IPS DF 4.7 (cell line): ENCODE data around the gene LRIG2.
"Not testable (repeated sequence)": the region's sequence is repeated elsewhere in the genome, so short reads cannot be mapped to it uniquely, and the experiment has no call there.

Experiments
- DNase-seq: peaks from one replicate; pipeline ENCODE4 v3.0.0-alpha.2; 2013; ENCODE audit warnings: low spot score; ENCODE audit errors: extremely low read depth

LRIG2 gene

DNA sequence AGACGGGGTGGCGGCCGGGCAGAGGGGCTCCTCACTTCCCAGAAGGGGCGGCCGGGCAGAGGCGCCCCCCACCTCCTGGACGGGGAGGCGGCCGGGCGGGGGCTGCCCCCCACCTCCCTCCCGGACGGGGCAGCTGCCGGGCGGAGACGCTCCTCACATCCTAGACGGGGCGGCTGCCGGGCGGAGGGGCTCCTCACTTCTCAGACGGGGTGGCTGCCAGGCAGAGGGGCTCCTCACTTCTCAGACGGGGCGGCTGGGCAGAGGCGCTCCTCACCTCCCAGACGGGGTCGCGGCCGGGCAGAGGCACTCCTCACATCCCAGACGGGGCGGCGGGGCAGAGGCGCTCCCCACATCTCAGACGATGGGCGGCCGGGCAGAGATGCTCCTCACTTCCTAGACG, 9.5 kb upstream of the LRIG2 start:
- DNase-seq = not testable (repeated sequence)

DNA sequence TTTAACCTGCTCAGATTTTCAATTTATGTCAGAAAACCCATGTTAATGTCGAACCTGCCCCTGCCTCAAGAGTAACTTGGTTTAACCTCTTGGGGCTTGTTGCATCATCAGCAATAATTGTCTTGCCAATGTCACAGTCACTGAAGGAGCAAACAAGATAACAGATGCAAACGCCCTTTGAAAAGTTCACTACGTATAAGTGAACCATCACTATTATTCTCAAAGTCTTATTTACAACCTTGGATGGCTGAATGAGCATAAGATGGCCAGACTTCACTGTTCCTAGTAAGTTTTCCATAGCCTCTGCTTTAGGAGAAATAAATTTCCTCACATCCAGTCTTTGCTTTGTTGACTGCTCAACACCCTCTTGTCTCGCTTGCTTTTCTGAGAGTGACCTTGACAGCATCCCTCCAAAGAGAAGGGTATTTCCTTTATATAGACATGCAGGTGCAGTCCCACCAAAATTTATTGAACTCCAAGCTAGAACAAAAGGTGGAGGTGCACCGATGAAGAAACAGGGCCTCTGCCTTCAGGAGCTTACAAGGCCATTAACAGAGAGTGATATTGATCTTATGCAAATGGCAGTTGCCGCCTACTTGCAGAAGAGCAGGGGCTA, 749 bp upstream of the LRIG2 start:
- no peak for DNase-seq

DNA sequence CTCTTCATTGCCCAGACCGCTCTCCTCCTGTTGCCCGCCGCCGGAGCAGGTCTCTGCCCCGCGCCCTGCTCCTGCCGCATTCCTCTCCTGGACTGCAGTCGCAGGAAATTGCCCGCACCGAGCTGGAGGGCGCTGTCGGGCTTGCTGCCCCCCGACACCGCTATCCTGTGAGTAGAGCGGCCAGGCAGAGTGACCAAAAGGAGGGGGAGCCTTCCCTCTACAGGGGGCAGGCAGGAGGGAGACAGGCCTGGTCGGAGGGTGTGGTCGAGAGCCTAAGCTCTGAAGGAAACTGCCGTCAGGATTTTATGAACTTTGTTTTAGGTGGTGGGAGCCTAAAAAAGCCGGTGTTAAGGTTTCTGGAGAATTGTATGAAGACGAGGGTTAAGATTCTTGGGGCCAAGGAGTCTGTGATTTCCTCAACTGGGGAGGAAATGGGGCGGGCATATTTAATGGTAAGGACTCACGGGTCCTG, 517 bp downstream of the LRIG2 start:
- no peak for DNase-seq

DNA sequence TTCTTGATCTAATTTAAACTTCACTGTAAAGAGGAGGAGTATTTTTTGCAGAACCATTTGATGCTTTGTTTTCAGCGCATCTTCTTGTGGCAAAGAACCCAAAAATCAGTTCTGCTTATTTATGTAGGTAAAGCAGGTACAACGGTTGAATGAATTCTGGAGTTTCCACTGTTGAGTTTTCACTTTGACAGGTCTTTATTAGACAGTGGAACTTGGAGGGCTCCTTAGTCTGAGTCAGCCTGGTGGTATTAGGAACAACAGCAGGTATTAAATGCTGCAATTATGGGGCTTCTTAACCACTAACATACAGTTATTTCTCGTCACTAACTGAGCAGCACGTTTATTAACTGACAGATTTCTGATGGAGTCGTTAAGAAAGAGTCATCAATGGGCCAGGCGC, 1.2 kb downstream of the LRIG2 start:
- DNase-seq = no peak

DNA sequence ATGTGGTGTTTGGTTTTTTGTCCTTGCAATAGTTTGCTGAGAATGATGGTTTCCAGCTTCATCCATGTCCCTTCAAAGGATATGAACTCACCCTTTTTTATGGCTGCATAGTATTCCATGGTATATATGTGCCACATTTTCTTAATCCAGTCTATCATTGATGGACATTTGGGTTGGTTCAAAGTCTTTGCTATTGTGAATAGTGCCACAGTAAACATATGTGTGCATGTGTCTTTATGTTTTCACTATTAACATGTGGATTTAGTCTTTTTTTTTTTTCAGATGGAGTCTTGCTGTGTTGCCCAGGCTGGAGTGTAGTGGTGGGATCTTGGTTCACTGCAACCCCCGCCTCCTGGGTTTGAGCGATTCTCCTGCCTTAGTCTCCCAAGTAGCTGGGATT, 5.0 kb downstream of the LRIG2 start:
- DNase-seq = not testable (repeated sequence)

DNA sequence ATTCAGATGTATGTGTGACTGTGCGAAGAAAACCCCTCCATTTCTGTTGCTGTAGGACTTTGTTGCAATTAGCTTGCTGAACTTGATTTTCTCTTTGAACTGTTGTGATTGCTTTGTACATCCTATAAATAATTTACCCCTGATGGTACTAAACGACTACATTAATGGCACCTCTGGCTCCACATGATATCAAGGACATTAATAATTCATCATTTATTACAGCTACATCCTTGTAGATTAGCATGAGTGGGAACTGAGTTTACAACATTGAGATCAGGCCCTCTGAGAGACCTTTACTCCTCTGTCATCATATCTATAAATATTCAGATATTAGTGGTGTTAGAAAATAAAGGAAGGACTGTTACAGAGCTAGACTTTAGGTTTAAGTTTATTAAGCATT, 13.5 kb downstream of the LRIG2 start:
- DNase-seq = no peak

DNA sequence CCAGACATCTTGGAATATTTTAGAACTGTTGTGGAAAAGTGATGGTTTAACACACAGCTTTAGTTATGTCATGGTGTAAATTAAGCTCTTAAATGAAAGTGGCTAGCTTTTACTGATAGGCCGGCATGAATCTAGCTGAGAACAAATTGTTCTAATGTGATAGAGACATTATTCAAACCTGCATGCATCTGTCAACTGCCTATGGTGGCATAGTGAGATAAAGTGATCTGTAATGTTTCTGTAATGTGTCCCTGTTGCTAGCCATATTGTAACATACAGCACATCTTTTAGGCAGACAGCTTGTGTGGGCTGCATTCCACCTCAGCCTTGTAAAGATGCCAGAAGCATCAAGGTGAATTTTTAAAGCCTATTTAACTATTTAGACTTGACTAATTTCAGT, 16.0 kb downstream of the LRIG2 start:
- no peak for DNase-seq

DNA sequence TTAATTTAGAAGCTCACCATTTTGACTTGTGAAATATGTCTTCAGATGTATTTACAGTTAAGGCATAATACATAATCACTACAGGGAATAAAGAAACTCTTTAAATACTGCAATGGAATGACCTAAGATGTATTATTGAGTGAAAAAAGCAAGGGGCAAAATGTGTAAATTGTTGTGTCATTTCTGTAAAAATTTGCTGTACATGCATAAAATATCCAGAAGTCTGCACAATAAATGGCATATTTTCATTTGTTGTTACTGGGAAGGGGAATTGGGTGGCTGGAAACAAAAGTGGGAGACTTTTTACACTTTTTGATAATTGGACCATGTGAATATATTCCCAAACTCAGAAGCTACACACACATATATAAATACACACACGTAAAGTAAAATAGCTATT, 17.1 kb downstream of the LRIG2 start:
- no peak for DNase-seq

DNA sequence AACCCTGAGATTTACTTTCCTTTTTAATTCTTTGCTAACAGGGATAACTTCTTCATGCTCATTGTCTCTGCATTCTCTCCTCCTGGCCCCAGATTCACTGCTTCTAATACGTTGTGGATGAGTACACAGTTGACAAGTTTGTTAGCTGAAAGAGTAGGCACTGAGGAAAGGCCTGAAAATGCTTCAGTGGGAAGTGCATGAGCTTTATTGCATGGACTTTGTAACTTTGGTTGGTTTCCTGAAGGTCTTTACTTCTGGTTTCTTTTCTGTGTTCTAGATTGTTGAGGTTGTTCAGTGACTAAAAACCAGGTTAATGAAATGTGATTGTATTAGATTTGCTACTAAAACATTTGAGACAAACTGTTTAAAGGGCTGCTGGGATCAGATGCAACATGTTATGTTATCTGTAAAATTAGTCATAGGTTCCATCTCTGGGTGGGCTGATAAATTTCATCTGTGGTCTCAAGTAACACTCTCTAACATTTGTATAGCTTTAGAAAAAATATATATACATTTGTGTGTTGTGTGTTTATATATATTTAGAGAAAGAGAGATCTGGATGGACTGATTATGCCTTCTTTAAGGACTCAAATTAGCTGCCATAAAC, 19.1 kb downstream of the LRIG2 start:
- no peak for DNase-seq

DNA sequence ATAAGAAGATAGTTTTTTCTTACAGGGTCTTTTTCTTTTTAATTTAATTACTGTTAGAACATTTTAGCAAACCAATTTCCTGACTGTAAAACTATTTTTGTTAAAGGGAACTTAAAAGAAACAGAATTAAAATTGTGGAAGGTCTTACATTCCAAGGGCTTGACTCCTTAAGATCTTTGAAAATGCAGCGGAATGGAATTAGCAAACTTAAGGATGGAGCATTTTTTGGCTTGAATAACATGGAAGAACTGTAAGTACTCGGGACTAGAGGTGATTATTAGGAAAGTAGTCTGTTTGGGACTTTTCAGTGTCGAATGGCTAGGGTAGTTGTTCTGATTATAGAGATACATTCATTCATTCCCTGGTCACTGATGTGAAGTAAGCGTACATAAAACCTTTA, 21.5 kb downstream of the LRIG2 start:
- no peak for DNase-seq

DNA sequence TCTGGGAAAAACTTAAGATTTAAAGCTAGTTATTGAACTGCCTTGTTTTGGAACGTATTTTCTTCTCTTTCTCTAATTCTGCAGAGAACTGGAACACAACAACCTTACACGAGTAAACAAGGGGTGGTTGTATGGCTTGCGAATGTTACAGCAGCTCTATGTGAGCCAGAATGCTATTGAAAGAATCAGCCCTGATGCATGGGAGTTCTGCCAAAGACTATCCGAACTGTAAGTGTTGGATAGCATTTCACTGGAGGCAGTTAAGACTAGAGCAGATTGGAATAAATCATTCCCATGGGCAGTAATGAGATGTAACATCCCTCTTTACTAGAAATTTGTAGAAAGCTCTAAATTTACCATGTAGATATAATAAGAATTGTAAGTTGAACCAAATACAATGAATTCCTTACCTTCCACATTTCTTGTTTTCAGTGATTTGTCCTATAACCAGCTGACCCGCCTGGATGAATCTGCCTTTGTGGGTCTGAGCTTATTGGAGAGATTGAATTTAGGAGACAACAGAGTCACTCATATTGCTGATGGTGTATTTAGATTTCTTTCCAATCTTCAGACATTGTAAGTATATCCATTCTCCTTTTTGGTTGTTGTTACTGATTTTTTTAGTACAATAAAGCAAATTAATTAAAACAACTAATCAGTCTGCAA, 22.9 kb downstream of the LRIG2 start:
- DNase-seq = no peak

DNA sequence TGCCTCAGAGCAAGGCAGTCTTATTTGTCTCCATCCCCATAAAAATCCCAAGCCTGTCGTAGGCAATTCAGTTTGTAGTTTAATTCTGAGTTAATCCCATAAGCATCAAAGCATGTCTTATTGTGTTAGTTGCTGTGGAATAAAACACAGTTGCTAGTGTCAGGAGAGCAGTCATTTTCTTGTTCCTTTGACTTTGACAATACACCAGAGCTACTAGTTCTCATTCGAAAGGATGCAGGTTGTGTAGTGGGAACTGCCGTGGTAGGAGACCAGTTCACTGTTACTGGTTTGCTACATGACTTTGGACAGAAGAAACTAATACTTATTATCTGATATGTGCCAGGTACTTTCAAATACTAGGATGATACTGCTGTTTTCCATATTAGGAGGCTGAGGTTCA, 23.5 kb downstream of the LRIG2 start:
- DNase-seq = no peak

DNA sequence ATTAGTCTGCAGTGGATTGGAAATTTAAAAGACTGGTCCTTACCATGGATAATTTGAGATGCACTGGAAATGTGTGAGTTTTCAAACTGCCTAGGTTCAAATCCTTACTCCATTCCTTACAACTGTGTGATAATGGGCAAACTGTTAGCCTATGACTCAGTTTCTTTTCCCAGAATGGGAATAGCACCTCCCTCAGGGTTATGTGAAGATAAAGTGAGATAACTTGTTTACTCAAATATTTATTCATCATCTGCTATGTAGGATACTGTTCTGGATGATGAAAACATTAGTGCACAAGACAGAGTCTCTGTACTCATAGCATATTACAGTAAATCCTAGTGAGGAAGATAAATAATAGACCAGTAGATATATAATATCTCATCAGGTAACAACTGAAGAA, 28.6 kb downstream of the LRIG2 start:
- DNase-seq = no peak

DNA sequence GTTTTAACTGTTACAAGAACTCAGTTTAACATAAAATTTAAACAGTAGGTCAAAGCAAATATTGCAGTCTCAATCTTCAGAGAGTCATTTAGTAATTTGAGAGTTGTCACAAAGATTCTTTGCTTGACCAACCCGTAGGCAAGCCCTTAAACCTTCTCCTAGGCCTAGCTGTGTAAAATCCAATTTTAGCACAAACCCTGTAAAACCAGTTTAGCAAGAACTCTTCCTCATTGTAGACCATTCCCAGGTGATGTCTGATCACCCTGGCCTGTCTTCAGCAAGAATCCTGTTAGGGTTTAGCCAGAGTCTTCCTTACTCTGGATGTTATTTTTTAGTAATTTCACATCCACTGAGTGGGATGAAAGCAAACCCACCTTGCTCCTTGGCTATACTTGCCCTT, 30.1 kb downstream of the LRIG2 start:
- no peak for DNase-seq

DNA sequence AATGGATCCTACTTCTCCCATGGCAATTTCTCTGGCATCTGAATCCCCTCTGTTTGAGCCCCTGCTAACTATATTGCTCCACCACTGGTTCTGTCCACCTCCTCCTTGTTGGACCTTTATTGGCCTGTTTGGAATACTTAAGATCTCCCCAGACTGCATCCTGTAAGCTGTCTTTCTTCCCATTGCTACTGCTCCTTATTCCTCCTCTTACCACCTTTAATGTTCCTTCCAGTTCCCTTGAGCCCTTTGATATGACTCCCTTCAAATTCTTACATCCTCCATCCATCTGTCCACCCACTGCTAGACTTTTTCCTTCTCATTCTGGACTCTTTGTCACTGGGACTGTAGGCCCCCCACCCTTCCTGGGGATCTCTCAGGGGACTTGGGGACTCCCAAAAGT, 31.0 kb downstream of the LRIG2 start:
- no peak for DNase-seq

DNA sequence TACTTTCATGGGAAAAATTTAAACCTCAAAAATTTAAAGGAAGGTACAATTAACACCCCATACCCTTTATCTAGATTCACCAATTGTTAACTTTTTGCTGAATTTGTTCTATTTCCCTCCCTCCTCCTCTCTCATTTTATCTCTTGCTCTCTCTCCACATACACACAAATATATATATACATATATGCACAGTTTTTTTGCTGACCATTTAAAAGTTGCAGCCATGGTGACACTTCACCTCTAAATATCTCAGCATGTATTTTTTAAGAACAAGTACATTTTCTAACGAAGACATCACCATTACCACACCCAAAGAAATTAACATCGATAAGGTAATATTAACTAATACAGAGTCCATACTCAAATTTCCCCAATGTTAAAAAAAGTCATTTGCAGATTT, 33.9 kb downstream of the LRIG2 start:
- no peak for DNase-seq

DNA sequence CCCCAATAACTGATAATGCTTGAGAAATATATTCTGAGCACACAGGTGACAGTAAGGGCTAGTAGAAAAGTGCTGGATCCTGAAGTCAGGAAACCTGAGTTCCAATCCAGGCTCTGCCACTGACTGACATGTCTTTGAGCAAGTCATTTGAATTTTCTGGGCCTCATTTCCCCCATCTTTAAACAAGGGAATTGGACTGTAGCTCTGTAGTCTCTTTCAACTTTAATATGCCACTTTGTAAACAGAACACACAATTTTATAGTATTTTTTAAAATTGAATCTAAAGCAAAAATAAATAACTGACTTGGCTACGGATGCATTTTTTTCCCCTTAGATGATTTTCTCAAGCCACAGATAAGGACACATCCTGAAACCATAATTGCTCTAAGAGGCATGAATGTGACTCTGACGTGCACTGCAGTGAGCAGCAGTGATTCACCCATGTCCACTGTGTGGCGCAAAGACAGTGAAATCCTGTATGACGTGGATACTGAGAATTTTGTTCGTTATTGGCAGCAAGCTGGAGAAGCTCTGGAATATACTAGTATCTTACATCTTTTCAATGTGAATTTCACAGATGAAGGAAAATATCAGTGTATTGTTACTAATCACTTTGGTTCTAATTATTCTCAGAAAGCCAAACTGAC, 37.0 kb downstream of the LRIG2 start:
- DNase-seq = no peak

DNA sequence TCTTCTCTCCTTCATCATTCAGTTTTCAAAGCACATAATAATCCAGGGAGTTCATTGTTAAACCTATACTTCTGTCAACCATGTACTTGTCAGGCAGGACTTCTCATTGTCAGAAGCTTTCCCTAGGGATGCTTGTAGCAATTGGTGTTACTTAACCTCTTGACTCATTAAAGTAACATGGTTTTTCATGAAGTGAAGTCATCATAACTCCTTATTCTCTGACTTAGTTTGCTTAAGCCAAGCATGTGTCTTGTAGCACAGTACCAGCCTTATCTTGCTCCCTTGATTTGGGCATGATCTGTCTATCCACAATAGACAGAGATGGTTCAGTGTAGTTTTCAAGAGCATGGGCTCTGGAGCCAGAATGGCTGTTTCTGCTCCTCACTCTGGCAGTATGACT, 45.3 kb downstream of the LRIG2 start:
- no peak for DNase-seq

DNA sequence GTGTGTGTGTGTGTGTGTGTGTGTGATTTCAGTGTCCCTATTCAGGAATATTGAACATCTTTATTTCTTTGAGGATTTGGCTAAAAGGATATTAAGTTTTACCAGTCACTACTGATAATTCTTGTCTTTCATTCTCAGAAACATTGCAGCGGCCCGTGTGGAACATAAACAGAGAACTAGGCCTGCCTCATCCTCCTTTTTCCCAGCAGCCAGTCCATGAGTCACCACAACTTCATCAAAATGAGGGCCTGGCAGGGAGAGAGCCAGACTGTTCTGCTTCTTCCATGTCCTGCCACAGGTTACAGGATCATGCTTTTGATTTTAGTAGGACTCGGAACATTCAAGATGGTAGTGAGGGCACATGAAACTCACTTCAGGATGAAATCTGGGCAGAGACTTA, 50.7 kb downstream of the LRIG2 start:
- DNase-seq = no peak

DNA sequence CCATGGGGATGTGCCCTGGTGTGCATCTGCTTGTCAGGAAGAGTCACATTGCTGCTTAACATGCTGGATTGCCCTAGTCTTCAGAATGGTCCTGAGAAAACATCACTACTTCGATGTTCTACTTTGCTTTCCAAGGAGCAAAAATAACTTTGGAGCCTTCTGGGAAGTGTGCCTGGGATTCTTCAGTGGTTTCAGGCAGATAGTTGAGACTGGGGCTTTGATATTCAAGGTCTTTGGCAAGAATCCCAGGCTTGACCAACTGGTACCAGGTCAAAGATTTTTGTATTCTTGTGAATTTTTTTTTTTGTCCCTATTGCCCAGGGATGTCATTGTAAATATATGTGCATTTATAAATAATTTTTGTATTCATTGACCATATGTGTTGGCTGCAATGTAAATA, 51.4 kb downstream of the LRIG2 start:
- DNase-seq = no peak

DNA sequence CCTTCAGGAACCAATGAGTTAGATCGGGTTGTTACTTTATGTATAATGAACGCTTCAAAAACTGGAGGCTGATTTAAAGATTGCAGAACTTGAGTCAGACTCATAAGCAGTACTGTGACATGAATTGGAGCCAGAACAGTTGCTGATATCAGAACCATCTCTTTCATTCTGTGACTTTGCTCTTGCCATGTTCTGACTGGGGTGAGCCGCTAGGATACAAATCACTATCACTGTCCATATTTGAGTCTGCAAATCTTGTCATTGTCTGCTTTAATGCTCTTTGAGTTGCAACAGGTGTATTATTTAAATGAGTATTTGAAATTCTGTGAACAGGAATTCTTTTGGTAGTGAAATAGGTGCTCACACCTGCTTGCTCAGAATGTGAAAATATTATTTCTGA, 52.5 kb downstream of the LRIG2 start:
- DNase-seq = no peak

DNA sequence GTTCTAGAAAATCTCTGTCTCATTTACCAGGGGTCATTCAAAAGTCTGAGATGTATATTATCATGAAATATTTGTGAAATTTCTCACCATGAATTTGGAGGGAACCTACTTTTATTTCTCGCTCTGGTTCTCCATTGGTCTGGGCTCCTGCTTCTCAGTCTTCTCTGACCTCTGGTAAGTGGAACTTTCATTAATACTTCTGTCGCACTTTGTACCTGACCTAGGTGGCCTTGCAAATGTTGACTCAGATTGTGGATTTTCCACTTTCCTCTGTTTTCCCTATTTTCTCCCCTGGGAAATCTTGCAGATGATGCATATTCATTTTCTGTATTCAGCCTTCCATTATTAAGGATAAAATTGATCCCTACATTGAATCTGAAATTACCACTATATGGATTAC, 53.2 kb downstream of the LRIG2 start:
- DNase-seq = no peak

DNA sequence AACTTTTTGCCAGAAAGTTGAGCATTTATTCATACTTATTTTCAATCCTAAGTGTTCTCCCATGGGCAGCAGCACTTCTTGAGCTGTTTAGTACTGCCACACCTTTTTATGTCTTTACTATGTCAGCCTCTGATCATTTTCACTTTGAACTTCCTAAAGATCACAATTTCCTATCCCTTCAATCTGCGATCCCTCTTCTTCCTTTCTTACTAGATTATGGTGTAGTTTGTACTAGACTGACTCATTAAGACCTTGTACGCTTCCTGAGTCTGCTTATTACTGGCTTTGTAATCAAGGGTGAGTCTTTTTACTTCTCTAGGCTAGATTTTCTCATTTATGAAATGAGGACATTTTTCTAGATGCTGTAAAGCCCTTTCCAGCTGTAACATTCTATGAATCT, 55.1 kb downstream of the LRIG2 start:
- DNase-seq = no peak
